MM.1S (cell line): ENCODE results near the gene PRSS33.

Experiments used
- DNase-seq: peaks from one replicate; pipeline ENCODE4 v3.0.0-alpha.2; 2015
- H2AFZ ChIP-seq: fragments of 300-600 bp; sonication (generic); 2 replicates; pipeline ENCODE4 v1.6.0; 2016; ENCODE audit warnings: antibody characterized with exemption, low read length
- H3F3A ChIP-seq: fragments of 300-600 bp; sonication (generic); 2 replicates; pipeline ENCODE4 v1.6.1; 2016; ENCODE audit warnings: mild to moderate bottlenecking, antibody characterized with exemption, low read length, moderate library complexity, mixed read lengths; ENCODE audit not compliant: insufficient read depth
- H3K27ac ChIP-seq: fragments of 300-600 bp; sonication (generic); 2 replicates; pipeline ENCODE4 v1.5.1; 2016; ENCODE audit warnings: mild to moderate bottlenecking, low read length
- H3K27me3 ChIP-seq: fragments of 300-600 bp; sonication (generic); replicated peaks from 2 replicates; pipeline ENCODE4 v1.6.0; 2016; ENCODE audit warnings: low read length; ENCODE audit not compliant: insufficient read depth
- H3K36me3 ChIP-seq: fragments of 300-600 bp; sonication (generic); replicated peaks from 2 replicates; pipeline ENCODE4 v1.6.1; 2016; ENCODE audit warnings: mild to moderate bottlenecking, low read length, mixed read lengths; ENCODE audit not compliant: insufficient read depth
- H3K4me1 ChIP-seq: fragments of 300-600 bp; sonication (generic); 2 replicates; pipeline ENCODE4 v1.6.1; 2016; ENCODE audit warnings: low read length, mixed read lengths
- H3K4me2 ChIP-seq: fragments of 300-600 bp; sonication (generic); 2 replicates; pipeline ENCODE4 v1.6.0; 2016; ENCODE audit warnings: low read depth, low read length
- H3K4me3 ChIP-seq: fragments of 300-600 bp; sonication (generic); 2 replicates; pipeline ENCODE4 v1.5.1; 2016; ENCODE audit warnings: low read length, mixed read lengths
- H3K79me2 ChIP-seq: fragments of 300-600 bp; sonication (generic); 2 replicates; pipeline ENCODE4 v1.6.1; 2016; ENCODE audit warnings: mixed run types, low read length, mixed read lengths
- H3K9ac ChIP-seq: fragments of 300-600 bp; sonication (generic); 2 replicates; pipeline ENCODE4 v1.6.1; 2016; ENCODE audit warnings: low read length, mixed read lengths
- H3K9me2 ChIP-seq: fragments of 300-600 bp; sonication (generic); replicated peaks from 2 replicates; pipeline ENCODE4 v1.6.1; 2016; ENCODE audit warnings: mild to moderate bottlenecking, low read length, mixed read lengths; ENCODE audit not compliant: insufficient read depth
- H3K9me3 ChIP-seq: fragments of 300-600 bp; sonication (generic); replicated peaks from 2 replicates; pipeline ENCODE4 v1.6.1; 2016; ENCODE audit warnings: mild to moderate bottlenecking, low read length, mixed read lengths; ENCODE audit not compliant: insufficient read depth
- H4K20me1 ChIP-seq: fragments of 300-600 bp; sonication (generic); 2 replicates; pipeline ENCODE4 v1.6.1; 2016; ENCODE audit warnings: mild to moderate bottlenecking, low read length, moderate library complexity, mixed read lengths; ENCODE audit not compliant: insufficient read depth
- EZH2 ChIP-seq: fragments of 300-600 bp; sonication (generic); optimal IDR thresholded peaks from 2 replicates; pipeline ENCODE3; 2017; ENCODE audit warnings: low read depth, mild to moderate bottlenecking, antibody characterized with exemption, low read length, mixed read lengths
- EZH2phosphoT487 ChIP-seq: fragments of 300-600 bp; sonication (generic); IDR thresholded peaks from 2 replicates; pipeline ENCODE4 v1.6.1; 2018; ENCODE audit warnings: antibody characterized with exemption, low read length
- TF ChIP-seq, protein P1 (sequence below): fragments of 300-600 bp; sonication (generic); IDR thresholded peaks from 2 replicates; pipeline ENCODE4 v1.5.1; 2016; ENCODE audit warnings: antibody characterized with exemption, low read length, mixed read lengths

Gene PRSS33

DNA sequence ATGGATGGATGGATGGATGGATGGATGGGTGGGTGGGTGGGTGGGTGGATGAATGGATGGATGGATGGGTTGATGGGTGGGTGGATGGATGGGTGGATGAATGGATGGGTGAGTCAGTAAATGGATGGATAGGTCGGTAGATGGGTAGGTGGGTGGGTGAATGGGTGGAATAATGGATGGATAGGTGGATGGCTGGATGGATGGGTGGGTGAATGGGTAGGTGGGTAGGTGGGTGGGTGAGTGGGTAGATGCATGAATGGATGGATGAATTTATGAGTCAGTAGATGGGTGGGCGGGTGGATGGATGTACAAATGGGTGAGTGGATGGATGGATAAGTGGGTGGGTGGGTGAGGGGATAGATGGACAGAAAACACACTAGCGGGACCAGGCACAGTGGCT, 47.6 kb upstream of the PRSS33 start:
- Histone ChIP-seq H2AFZ (no peak overlapping the region), H4K20me1 (no peaks in the 10 kb centered on the region), H3K4me1 (no peaks in the 10 kb centered on the region), H3F3A (no peaks in the 10 kb centered on the region), H3K27ac (no peak overlapping the region), H3K9me2 (no peaks in the 10 kb centered on the region), H3K36me3 (no peaks in the 10 kb centered on the region), H3K4me3 (no peak overlapping the region), H3K9me3 (no peaks in the 10 kb centered on the region), H3K9ac (no peak overlapping the region), H3K27me3 (peaks cover 86% of the 10 kb centered on the region), H3K4me2 (no peak overlapping the region), H3K79me2 (no peaks in the 10 kb centered on the region)
- no peak for DNase-seq
- TF ChIP-seq EZH2, result no peak
- no peak for TF ChIP-seq EZH2phosphoT487

DNA sequence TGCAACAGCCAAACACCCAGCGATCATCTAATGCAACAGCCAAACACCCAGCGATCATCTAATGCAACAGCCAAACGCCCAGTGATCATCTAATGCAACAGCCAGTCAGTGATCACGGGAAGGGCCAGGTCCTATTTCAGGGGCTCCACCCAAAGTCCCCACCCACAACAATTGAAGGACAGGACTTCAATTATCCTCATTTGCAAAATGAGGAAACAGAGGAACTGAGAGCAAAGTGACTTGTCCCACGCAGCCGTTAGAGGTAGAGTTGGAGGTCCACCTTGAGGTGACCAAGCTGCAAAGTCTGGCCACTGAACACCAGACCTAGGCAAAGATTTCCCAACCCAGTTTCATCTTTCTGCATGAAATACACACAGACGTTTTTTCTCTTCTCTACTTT, 46.4 kb upstream of the PRSS33 start:
- Histone ChIP-seq H3K79me2 (no peaks in the 10 kb centered on the region), H3K27ac (no peak overlapping the region), H3K9ac (no peak overlapping the region), H3F3A (no peaks in the 10 kb centered on the region), H3K9me3 (no peaks in the 10 kb centered on the region), H4K20me1 (no peaks in the 10 kb centered on the region), H3K27me3 (peaks cover 86% of the 10 kb centered on the region), H3K36me3 (no peaks in the 10 kb centered on the region), H3K4me2 (no peak overlapping the region), H3K4me3 (no peak overlapping the region), H3K9me2 (no peaks in the 10 kb centered on the region), H3K4me1 (no peaks in the 10 kb centered on the region), H2AFZ (no peak overlapping the region)
- no peak for DNase-seq
- TF ChIP-seq, protein P1, sequence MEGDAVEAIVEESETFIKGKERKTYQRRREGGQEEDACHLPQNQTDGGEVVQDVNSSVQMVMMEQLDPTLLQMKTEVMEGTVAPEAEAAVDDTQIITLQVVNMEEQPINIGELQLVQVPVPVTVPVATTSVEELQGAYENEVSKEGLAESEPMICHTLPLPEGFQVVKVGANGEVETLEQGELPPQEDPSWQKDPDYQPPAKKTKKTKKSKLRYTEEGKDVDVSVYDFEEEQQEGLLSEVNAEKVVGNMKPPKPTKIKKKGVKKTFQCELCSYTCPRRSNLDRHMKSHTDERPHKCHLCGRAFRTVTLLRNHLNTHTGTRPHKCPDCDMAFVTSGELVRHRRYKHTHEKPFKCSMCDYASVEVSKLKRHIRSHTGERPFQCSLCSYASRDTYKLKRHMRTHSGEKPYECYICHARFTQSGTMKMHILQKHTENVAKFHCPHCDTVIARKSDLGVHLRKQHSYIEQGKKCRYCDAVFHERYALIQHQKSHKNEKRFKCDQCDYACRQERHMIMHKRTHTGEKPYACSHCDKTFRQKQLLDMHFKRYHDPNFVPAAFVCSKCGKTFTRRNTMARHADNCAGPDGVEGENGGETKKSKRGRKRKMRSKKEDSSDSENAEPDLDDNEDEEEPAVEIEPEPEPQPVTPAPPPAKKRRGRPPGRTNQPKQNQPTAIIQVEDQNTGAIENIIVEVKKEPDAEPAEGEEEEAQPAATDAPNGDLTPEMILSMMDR, result no peak
- no peak for TF ChIP-seq EZH2phosphoT487
- TF ChIP-seq EZH2, result no peak

DNA sequence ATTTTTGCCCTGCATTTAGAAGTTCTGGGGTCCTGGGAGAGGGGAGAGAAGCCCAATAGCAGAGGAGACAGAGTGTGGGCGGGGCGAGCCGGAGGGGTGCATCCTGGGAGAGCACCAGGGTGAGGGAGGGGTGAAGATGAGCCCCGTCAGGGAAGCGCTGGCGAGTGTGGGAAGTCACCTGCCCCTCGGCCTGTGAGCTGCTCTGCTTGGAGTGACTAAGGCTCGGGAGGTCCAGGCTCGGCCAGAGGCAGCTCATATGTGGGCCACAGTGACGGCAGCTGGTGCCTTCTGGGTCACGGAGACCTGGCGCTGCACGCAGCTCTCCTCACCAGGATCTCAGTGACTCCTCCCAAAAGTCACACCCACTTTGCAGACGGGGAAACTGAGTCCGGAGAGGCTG, 43.8 kb upstream of the PRSS33 start:
- Histone ChIP-seq H3K79me2 (no peaks in the 10 kb centered on the region), H3K9me3 (no peaks in the 10 kb centered on the region), H3K4me3 (no peak overlapping the region), H3K27me3 (peaks cover 86% of the 10 kb centered on the region), H3F3A (no peaks in the 10 kb centered on the region), H3K4me2 (no peak overlapping the region), H3K4me1 (no peaks in the 10 kb centered on the region), H2AFZ (no peak overlapping the region), H3K9ac (no peak overlapping the region), H4K20me1 (no peaks in the 10 kb centered on the region), H3K36me3 (no peaks in the 10 kb centered on the region), H3K27ac (no peak overlapping the region), H3K9me2 (no peaks in the 10 kb centered on the region)
- DNase-seq, result no peak
- TF ChIP-seq, protein P1, result no peak
- no peak for TF ChIP-seq EZH2
- no peak for TF ChIP-seq EZH2phosphoT487

DNA sequence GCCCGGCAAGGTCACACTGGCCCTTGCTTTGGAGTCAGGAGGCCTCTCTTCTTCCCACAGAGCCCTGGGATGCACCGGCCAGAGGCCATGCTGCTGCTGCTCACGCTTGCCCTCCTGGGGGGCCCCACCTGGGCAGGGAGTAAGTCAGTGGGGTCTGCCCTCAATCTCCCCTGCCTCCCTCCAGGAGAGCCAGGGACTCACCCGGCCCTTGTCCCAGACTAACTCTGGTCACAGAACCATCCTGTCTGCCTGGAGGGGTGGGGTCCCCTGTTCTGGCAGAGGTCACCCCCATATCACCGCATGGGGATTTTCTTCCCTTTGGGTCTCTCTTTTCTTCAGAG, 43.0 kb upstream of the PRSS33 start:
- TF ChIP-seq, protein P1, result no peak
- TF ChIP-seq EZH2 (no peak), EZH2phosphoT487 (no peak)
- Histone ChIP-seq H3F3A (no peaks in the 10 kb centered on the region), H3K9me2 (no peaks in the 10 kb centered on the region), H3K27me3 (peaks cover 86% of the 10 kb centered on the region), H4K20me1 (no peaks in the 10 kb centered on the region), H3K4me3 (no peak overlapping the region), H2AFZ (no peak overlapping the region), H3K27ac (no peak overlapping the region), H3K79me2 (no peaks in the 10 kb centered on the region), H3K36me3 (no peaks in the 10 kb centered on the region), H3K4me1 (no peaks in the 10 kb centered on the region), H3K4me2 (no peak overlapping the region), H3K9ac (no peak overlapping the region), H3K9me3 (no peaks in the 10 kb centered on the region)
- DNase-seq, result no peak
